ENCODE data around the gene ABCD4.

DNA sequence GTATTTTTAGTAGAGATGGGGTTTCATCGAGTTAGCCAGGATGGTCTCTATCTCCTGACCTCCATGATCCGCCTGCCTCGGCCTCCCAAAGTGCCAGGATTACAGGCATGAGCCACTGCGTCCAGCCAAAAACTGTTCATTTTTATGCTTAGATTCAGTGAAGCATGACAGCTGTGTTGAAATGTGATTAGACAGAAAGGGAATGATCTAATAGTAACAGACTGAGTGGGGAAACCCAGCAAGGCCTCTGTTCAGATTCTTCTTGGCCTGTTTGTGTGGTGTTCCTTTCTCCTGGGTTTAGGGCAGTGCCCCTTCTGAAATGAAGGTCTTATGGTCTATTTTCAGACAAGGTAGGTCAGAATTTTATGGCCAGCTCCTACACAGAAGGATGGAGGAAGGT lies 11.8 kb upstream of the ABCD4 start:
- TF ChIP-seq, protein P1, sequence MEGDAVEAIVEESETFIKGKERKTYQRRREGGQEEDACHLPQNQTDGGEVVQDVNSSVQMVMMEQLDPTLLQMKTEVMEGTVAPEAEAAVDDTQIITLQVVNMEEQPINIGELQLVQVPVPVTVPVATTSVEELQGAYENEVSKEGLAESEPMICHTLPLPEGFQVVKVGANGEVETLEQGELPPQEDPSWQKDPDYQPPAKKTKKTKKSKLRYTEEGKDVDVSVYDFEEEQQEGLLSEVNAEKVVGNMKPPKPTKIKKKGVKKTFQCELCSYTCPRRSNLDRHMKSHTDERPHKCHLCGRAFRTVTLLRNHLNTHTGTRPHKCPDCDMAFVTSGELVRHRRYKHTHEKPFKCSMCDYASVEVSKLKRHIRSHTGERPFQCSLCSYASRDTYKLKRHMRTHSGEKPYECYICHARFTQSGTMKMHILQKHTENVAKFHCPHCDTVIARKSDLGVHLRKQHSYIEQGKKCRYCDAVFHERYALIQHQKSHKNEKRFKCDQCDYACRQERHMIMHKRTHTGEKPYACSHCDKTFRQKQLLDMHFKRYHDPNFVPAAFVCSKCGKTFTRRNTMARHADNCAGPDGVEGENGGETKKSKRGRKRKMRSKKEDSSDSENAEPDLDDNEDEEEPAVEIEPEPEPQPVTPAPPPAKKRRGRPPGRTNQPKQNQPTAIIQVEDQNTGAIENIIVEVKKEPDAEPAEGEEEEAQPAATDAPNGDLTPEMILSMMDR (IDR thresholded peaks at IDR 0.05): no peak
- TF ChIP-seq POLR2A (IDR thresholded peaks at IDR 0.05): no peak

All from esophagus squamous epithelium (tissue), 4 donors.